Right forelimb (tissue), 1 donor: ENCODE measurements around the gene NFE2L3.
"Not testable (repeated sequence)": the region's sequence is repeated elsewhere in the genome, so short reads cannot be mapped to it uniquely, and the experiment has no call there.

Experiments used
- DNase-seq: peaks from one replicate; pipeline ENCODE4 v3.0.0-alpha.2; 2018

Gene NFE2L3, protein sequence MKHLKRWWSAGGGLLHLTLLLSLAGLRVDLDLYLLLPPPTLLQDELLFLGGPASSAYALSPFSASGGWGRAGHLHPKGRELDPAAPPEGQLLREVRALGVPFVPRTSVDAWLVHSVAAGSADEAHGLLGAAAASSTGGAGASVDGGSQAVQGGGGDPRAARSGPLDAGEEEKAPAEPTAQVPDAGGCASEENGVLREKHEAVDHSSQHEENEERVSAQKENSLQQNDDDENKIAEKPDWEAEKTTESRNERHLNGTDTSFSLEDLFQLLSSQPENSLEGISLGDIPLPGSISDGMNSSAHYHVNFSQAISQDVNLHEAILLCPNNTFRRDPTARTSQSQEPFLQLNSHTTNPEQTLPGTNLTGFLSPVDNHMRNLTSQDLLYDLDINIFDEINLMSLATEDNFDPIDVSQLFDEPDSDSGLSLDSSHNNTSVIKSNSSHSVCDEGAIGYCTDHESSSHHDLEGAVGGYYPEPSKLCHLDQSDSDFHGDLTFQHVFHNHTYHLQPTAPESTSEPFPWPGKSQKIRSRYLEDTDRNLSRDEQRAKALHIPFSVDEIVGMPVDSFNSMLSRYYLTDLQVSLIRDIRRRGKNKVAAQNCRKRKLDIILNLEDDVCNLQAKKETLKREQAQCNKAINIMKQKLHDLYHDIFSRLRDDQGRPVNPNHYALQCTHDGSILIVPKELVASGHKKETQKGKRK

GRCh38 chr7:26151953-26152781 lies at the start of gene NFE2L3:
NFE2L3 (plus strand) TSS chr7:26152198; CDS start chr7:26152499, 301 bp downstream.
- DNase-seq = peak; percentile 61

DNA sequence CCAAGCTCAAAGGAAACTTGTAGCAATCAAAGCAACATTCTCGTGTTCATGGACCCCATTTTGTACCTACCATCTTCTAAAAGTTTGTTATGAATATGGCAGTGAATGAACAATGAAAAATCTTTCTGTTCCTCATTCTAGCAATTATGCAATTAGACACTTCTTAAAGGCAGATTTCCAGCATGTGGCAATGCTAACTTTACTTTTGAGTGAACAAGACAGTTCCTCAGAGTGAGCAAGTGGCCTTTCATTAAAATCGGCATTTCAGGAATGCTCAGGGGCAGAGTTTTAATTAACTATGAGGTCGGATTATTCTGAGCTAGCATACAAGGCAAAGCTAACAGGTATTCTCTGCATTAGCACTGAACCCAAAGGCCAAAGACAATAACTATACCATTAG lies 48.4 kb upstream of the NFE2L3 start:
- DNase-seq = no peak

DNA sequence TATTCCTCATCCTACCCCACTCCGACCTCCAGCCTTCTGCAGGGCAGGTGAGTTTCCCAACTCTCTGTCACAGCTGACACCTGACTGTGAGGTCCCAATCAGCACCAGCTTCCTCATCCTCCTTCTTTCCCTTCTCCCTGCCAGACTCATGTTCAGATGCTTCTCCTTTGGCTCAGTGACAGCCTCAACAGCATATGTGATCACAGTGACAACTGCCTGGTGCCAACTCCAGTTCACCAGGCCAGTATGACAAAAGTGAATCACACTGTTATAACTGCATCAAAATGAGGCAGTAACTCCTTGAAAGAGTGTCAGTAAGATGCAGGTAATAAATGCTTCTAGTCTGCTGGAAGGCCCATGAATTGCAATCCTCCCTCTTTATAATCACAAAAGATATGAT lies 46.8 kb upstream of the NFE2L3 start:
- no peak for DNase-seq

DNA sequence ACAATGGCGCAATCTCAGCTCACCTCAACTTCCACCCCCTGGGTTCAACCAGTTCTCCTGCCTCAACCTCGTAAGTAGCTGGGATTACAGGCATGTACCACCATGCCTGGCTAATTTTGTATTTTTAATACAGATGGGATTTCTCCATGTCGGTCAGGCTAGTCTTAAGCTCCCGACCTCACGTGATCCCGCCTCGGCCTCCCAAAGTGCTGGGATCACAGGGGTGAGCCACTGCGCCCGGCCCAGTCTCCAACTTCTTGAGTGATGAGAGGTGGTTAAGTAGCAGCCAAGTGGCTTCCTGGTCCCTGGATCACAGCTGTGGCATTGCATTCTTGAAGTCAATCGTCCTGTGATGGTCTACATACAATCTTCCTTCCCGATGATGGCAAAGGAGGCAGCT lies 46.1 kb upstream of the NFE2L3 start:
- DNase-seq = no peak

GRCh38 chr7:26112203-26112740 lies 39.7 kb upstream of the NFE2L3 start:
- no peak for DNase-seq

DNA sequence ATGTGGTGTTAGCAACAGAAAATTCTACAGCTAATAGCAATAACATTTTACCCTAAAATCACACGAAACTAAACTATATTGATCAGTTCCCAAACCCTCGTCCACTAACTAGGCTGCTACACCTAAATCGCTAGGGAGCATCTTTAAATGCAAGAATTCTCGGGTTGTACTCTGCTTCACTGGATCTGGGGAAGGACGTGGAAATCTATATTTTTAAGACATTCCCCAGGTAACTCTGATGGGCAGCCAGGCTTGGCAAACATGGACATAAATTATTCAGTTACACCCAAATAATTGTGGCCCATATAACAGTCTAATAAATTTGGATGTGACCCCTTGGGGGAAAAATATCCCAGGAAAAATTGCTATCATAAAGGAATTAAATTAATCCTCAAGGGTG lies 36.3 kb upstream of the NFE2L3 start:
- no peak for DNase-seq

DNA sequence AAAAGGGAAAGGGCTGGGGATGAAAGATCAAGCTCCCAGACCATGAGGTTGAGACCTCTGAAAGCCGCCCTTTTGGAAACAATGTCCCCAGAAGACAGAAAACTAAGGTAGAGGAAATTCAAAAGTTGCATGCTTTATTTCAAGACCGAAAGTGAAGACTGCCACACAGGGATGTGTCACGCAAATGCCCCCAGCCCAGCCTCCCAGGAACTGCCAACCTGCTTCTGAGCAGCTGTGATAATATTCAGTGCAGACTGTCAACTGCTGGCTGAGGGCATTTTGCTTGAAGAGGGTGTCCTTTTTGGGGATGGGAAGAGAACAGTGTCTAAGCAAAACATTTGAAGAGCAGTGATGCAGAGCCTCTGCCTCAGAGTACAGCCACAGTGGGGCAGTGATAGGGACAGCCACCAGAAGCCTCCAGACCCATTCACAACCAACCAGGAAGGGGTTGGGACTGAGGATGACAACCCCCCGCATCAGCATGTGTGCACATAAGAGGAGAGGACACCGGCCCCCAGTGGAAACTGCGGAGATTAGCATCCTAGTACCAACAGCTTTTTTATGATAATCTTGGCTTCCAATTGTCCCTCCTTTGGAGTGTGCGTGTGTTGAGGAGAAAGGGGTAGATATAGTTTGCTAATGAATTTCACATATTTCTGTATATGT lies 34.7 kb upstream of the NFE2L3 start:
- no peak for DNase-seq

DNA sequence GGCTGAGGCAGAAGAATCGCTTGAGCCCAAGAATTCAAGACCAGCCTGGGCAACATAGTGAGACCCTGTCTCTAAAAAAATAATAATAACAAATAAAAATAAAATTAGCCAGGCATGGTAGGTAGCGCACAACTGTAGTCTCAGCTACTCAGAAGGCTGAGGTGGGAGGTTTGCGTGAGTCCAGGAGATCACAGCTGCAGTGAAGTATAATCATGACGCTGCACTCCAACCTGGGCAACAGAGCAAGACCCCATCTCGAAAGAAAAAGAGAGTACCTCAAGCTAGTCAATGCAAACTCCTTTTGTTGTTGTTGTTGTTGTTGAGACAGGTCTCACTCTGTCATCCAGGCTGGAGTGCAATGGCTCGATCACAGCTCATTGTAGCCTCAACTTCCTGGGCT lies 34.0 kb upstream of the NFE2L3 start:
- no peak for DNase-seq

- DNase-seq = no peak
These were observed 29.3 kb upstream of the NFE2L3 start for GRCh38 chr7:26122745-26123144.

GRCh38 chr7:26124775-26125174 lies 27.2 kb upstream of the NFE2L3 start:
- not testable (repeated sequence) for DNase-seq

- DNase-seq = no peak
These were observed 24.6 kb upstream of the NFE2L3 start for GRCh38 chr7:26127411-26127810.

DNA sequence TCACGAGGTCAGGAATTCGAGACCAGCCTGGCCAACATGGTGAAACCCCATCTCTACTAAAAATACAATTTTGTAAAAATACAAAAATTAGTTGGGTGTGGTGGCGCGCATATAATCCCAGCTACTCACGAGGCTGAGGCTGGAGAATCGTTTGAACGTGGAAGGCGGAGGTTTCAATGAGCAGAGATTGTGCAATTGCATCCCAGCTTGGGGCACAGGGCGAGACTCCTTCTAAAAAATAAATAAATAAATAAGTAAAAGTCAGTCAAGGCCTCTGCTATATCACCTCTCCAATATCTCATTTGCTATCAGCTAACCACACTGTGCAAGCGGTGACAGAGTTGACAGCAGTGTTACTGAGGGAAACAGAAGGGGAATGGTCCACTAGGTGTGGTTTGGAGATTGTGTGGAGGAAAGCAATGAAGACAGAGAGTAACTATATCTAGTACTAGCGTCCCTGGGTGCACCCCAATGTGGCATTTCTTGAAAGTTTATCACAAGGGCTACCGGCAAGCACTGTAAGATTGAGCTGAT lies 20.9 kb upstream of the NFE2L3 start:
- DNase-seq = no peak

GRCh38 chr7:26135076-26135475 lies 16.9 kb upstream of the NFE2L3 start:
- no peak for DNase-seq

- no peak for DNase-seq
These were observed 16.4 kb upstream of the NFE2L3 start for GRCh38 chr7:26135551-26135950.

GRCh38 chr7:26136831-26137230 lies 15.2 kb upstream of the NFE2L3 start:
- DNase-seq = no peak

DNA sequence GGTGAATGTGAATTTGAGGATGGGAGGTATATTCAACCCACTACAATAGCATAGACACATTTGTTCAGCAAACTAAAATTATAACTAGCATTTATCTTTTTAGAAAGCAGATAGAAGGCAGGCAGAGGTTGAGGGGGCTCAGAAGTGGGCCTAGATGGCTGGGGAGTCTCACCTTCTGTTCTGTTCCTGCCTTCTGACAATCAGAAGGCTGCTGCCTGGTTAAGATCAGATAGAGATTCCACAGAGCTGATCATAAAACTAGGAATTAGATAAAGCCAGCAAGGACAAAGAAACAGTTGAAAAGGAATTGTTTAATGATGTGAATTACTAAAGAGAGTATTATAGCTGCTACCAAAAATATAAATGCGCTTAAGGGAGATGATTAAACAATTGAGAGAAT lies 11.6 kb upstream of the NFE2L3 start:
- DNase-seq = no peak

DNA sequence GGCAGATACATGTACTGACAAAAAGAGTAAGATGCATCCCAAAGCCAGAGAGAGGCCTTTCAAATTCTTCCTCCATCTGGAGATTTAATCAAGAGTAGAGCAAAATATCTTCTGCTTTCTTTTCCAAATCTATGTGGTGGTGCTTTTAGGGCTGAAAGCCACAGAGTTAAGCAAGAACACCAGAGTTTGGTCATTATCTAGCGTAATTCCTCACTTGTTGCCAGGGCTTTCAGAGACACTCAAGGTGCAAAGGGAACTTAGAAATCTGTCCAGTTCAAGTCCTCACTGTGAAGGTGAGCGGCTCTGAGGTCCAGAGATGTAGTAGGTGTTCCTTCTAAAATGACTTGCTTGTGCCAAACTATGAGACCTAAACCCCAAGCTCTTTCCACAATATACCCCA lies 10.9 kb upstream of the NFE2L3 start:
- no peak for DNase-seq

GRCh38 chr7:26143298-26144048 lies 8.5 kb upstream of the NFE2L3 start:
- DNase-seq = no peak

- DNase-seq = no peak
These were observed 7.6 kb upstream of the NFE2L3 start for GRCh38 chr7:26144184-26145080.

DNA sequence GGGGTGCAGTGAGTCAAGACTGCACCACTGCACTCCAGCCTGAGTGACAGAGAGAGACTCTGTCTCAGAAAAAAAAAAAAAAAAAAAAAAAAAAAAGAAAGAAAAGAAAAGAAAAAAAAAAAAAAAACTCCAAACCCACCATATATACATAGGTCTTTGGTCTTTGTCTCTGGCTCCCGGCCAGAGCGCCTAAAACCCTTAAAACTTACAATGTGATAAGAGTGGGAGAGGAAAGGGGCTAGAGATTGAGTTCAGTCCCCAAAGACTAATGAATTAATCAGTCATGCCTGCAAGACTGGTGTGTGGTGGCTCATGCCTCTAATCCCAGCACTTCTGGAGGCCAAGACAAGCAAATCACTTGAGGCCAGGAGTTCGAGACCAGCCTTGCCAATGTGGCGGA lies 6.8 kb upstream of the NFE2L3 start:
- DNase-seq = no peak

- DNase-seq = no peak
These were observed 5.0 kb upstream of the NFE2L3 start for GRCh38 chr7:26147030-26147429.
